OCI-LY7 (cell line): ENCODE measurements around the gene ZWINT. TPM values are rescaled to one million over a fixed set of nuclear protein-coding genes. Genes with fewer than 3 reads are reported as not detected.

Experiments
- BruUV-seq: library from RNA; stranded (reverse); fragments of 400-500 nt; replicated peaks from 2 replicates; lab custom pipeline; 2021; lab: Mats Ljungman, UMichigan
- CTCF ChIA-PET: fragments of 300-600 bp; sonication (Branson Sonifier 250); formaldehyde crosslinking; loops from one replicate; lab custom pipeline; 2022; ENCODE audit warnings: antibody characterized with exemption; ENCODE audit not compliant: unreplicated experiment; lab: Charles Lee
- POLR2A ChIA-PET: fragments of 300-600 bp; sonication (Branson Sonifier 250); formaldehyde crosslinking; loops from one replicate; lab custom pipeline; 2022; ENCODE audit warnings: antibody characterized with exemption; lab: Charles Lee
- DNase-seq: peaks from one replicate; pipeline ENCODE4 v3.0.0-alpha.2; 2015; ENCODE audit warnings: low spot score
- H2AFZ ChIP-seq: fragments of 200-600 bp; sonication (generic), shearing (Covaris generic); 2 replicates; pipeline ENCODE4 v1.6.1; 2014; ENCODE audit warnings: mild to moderate bottlenecking, antibody characterized with exemption, low read length, moderate library complexity
- H3K27ac ChIP-seq: fragments of 200-600 bp; sonication (generic); 2 replicates; pipeline ENCODE4 v1.5.1; 2014; ENCODE audit warnings: mixed run types, low read depth, mild to moderate bottlenecking, moderate library complexity, low read length, inconsistent platforms; ENCODE audit not compliant: poor library complexity, severe bottlenecking
- H3K36me3 ChIP-seq: fragments of 200-600 bp; sonication (generic); 2 replicates; pipeline ENCODE4 v1.6.1; 2014; ENCODE audit warnings: mild to moderate bottlenecking, antibody characterized with exemption, low read length, moderate library complexity, mixed read lengths; ENCODE audit not compliant: insufficient read depth
- H3K4me1 ChIP-seq: fragments of 200-600 bp; sonication (generic); 2 replicates; pipeline ENCODE4 v1.5.1; 2014; ENCODE audit warnings: mild to moderate bottlenecking, low read length; ENCODE audit not compliant: insufficient read depth, poor library complexity, severe bottlenecking
- H3K4me2 ChIP-seq: fragments of 200-600 bp; sonication (generic); 2 replicates; pipeline ENCODE4 v1.6.1; 2014; ENCODE audit warnings: mild to moderate bottlenecking, low read length
- H3K4me3 ChIP-seq: fragments of 200-600 bp; sonication (generic); 2 replicates; pipeline ENCODE4 v1.5.1; 2014; ENCODE audit warnings: mild to moderate bottlenecking, low read depth, low read length; ENCODE audit not compliant: poor library complexity, severe bottlenecking
- H3K79me2 ChIP-seq: fragments of 200-600 bp; sonication (generic); 2 replicates; pipeline ENCODE4 v1.6.1; 2016; ENCODE audit warnings: low read depth, mild to moderate bottlenecking, low read length, moderate library complexity, mixed read lengths; ENCODE audit not compliant: insufficient read depth
- H3K9me2 ChIP-seq: fragments of 200-600 bp; sonication (generic); 2 replicates; pipeline ENCODE4 v1.6.1; 2016; ENCODE audit warnings: mild to moderate bottlenecking, low read length, mixed read lengths; ENCODE audit not compliant: insufficient read depth
- H3K9me3 ChIP-seq: fragments of 200-600 bp; sonication (generic); 2 replicates; pipeline ENCODE4 v1.6.1; 2014; ENCODE audit warnings: mild to moderate bottlenecking, mixed run types, low read length, mixed read lengths
- H4K20me1 ChIP-seq: fragments of 200-600 bp; sonication (generic); 2 replicates; pipeline ENCODE4 v1.6.1; 2014; ENCODE audit warnings: mild to moderate bottlenecking, antibody characterized with exemption, low read length, moderate library complexity, mixed read lengths; ENCODE audit not compliant: insufficient read depth
- CTCF ChIP-seq: fragments of 200-600 bp; sonication (generic); conservative IDR thresholded peaks from 2 replicates; pipeline ENCODE4 v1.5.1; 2014; ENCODE audit warnings: mild to moderate bottlenecking, antibody characterized with exemption, low read length, moderate library complexity, mixed read lengths
- EZH2phosphoT487 ChIP-seq: fragments of 200-600 bp; sonication (generic); IDR thresholded peaks from 2 replicates; pipeline ENCODE4 v1.6.1; 2018; ENCODE audit warnings: low read depth, borderline replicate concordance, mild to moderate bottlenecking, mixed run types, antibody characterized with exemption, low read length, moderate library complexity, mixed read lengths
- intact Hi-C: fragments of 100-400 bp; cut with micrococcal nuclease; formaldehyde crosslinking; loops from one replicate; pipeline ENCODE4 v1.10.0; 2022; ENCODE audit not compliant: unreplicated experiment
- total RNA-seq, 2 experiments: library from RNA; depleted of rRNA in 1 of 2; stranded (reverse); fragments of >200 nt in 1 of 2; shearing (Covaris generic) in 1 of 2; gene quantifications; 2 replicates each; pipeline ENCODE4 v1.2.3, GENCODE V29; 2014 to 2022

ZWINT gene
- total RNA-seq, 2 experiments from 2014 or later, result 115 to 220 TPM

- intact Hi-C loops, result no loop called here
- Histone ChIP-seq H3K36me3 (no peaks in the 10 kb centered on the region), H3K4me3 (no peak overlapping the region), H3K4me1 (no peaks in the 10 kb centered on the region), H3K4me2 (no peak overlapping the region), H3K79me2 (no peaks in the 10 kb centered on the region), H3K9me3 (no peaks in the 10 kb centered on the region), H3K9me2 (no peaks in the 10 kb centered on the region), H2AFZ (no peak overlapping the region), H3K27ac (no peak overlapping the region), H4K20me1 (no peaks in the 10 kb centered on the region)
- no TSS peak for BruUV-seq
- ChIA-PET POLR2A (no interaction called here), CTCF (no interaction called here)
- TF ChIP-seq CTCF (no peak), EZH2phosphoT487 (no peak)
- no peak for DNase-seq
Measured at GRCh38 chr10:56319386-56319785, 41.7 kb downstream of the ZWINT start.

- H3K9me2 ChIP-seq, result no peaks in the 10 kb centered on the region
- TF ChIP-seq CTCF (no peak), EZH2phosphoT487 (no peak)
- intact Hi-C loops, result no loop called here
- BruUV-seq, result no TSS peak
- H3K4me1 ChIP-seq, result no peaks in the 10 kb centered on the region
- no peak overlapping the region for H3K4me2 ChIP-seq
- no peak overlapping the region for H3K4me3 ChIP-seq
- no peak for DNase-seq
- no peaks in the 10 kb centered on the region for H3K9me3 ChIP-seq
- no peak overlapping the region for H2AFZ ChIP-seq
- H3K36me3 ChIP-seq, result no peaks in the 10 kb centered on the region
- no peaks in the 10 kb centered on the region for H3K79me2 ChIP-seq
- H4K20me1 ChIP-seq, result no peaks in the 10 kb centered on the region
- ChIA-PET CTCF (no interaction called here), POLR2A (no interaction called here)
- no peak overlapping the region for H3K27ac ChIP-seq
Measured at GRCh38 chr10:56318816-56319215, 42.2 kb downstream of the ZWINT start.

- Histone ChIP-seq H4K20me1 (no peaks in the 10 kb centered on the region), H3K27ac (no peak overlapping the region), H2AFZ (no peak overlapping the region), H3K79me2 (no peaks in the 10 kb centered on the region), H3K4me2 (no peak overlapping the region), H3K9me2 (no peaks in the 10 kb centered on the region), H3K4me1 (no peaks in the 10 kb centered on the region), H3K9me3 (no peaks in the 10 kb centered on the region), H3K36me3 (no peaks in the 10 kb centered on the region), H3K4me3 (no peak overlapping the region)
- TF ChIP-seq CTCF (no peak), EZH2phosphoT487 (no peak)
- intact Hi-C loops, result no loop called here
- ChIA-PET POLR2A (no interaction called here), CTCF (no interaction called here)
- no TSS peak for BruUV-seq
- no peak for DNase-seq
Measured at GRCh38 chr10:56317603-56318002, 43.5 kb downstream of the ZWINT start.
